OCI-LY7 (cell line): ENCODE measurements around the gene TNS1. TPM values are rescaled to one million over a fixed set of nuclear protein-coding genes. Genes with fewer than 3 reads are reported as not detected.

ENCODE experiments used
- BruUV-seq: library from RNA; stranded (reverse); fragments of 400-500 nt; replicated peaks from 2 replicates; lab custom pipeline; 2021; lab: Mats Ljungman, UMichigan
- CTCF ChIA-PET: fragments of 300-600 bp; sonication (Branson Sonifier 250); formaldehyde crosslinking; loops from one replicate; lab custom pipeline; 2022; ENCODE audit warnings: antibody characterized with exemption; ENCODE audit not compliant: unreplicated experiment; lab: Charles Lee
- POLR2A ChIA-PET: fragments of 300-600 bp; sonication (Branson Sonifier 250); formaldehyde crosslinking; loops from one replicate; lab custom pipeline; 2022; ENCODE audit warnings: antibody characterized with exemption; lab: Charles Lee
- DNase-seq: peaks from one replicate; pipeline ENCODE4 v3.0.0-alpha.2; 2015; ENCODE audit warnings: low spot score
- H2AFZ ChIP-seq: fragments of 200-600 bp; sonication (generic), shearing (Covaris generic); 2 replicates; pipeline ENCODE4 v1.6.1; 2014; ENCODE audit warnings: mild to moderate bottlenecking, antibody characterized with exemption, low read length, moderate library complexity
- H3K27ac ChIP-seq: fragments of 200-600 bp; sonication (generic); 2 replicates; pipeline ENCODE4 v1.5.1; 2014; ENCODE audit warnings: mixed run types, low read depth, mild to moderate bottlenecking, moderate library complexity, low read length, inconsistent platforms; ENCODE audit not compliant: poor library complexity, severe bottlenecking
- H3K36me3 ChIP-seq: fragments of 200-600 bp; sonication (generic); 2 replicates; pipeline ENCODE4 v1.6.1; 2014; ENCODE audit warnings: mild to moderate bottlenecking, antibody characterized with exemption, low read length, moderate library complexity, mixed read lengths; ENCODE audit not compliant: insufficient read depth
- H3K4me1 ChIP-seq: fragments of 200-600 bp; sonication (generic); 2 replicates; pipeline ENCODE4 v1.5.1; 2014; ENCODE audit warnings: mild to moderate bottlenecking, low read length; ENCODE audit not compliant: insufficient read depth, poor library complexity, severe bottlenecking
- H3K4me2 ChIP-seq: fragments of 200-600 bp; sonication (generic); 2 replicates; pipeline ENCODE4 v1.6.1; 2014; ENCODE audit warnings: mild to moderate bottlenecking, low read length
- H3K4me3 ChIP-seq: fragments of 200-600 bp; sonication (generic); 2 replicates; pipeline ENCODE4 v1.5.1; 2014; ENCODE audit warnings: mild to moderate bottlenecking, low read depth, low read length; ENCODE audit not compliant: poor library complexity, severe bottlenecking
- H3K79me2 ChIP-seq: fragments of 200-600 bp; sonication (generic); 2 replicates; pipeline ENCODE4 v1.6.1; 2016; ENCODE audit warnings: low read depth, mild to moderate bottlenecking, low read length, moderate library complexity, mixed read lengths; ENCODE audit not compliant: insufficient read depth
- H3K9me2 ChIP-seq: fragments of 200-600 bp; sonication (generic); 2 replicates; pipeline ENCODE4 v1.6.1; 2016; ENCODE audit warnings: mild to moderate bottlenecking, low read length, mixed read lengths; ENCODE audit not compliant: insufficient read depth
- H3K9me3 ChIP-seq: fragments of 200-600 bp; sonication (generic); 2 replicates; pipeline ENCODE4 v1.6.1; 2014; ENCODE audit warnings: mild to moderate bottlenecking, mixed run types, low read length, mixed read lengths
- H4K20me1 ChIP-seq: fragments of 200-600 bp; sonication (generic); 2 replicates; pipeline ENCODE4 v1.6.1; 2014; ENCODE audit warnings: mild to moderate bottlenecking, antibody characterized with exemption, low read length, moderate library complexity, mixed read lengths; ENCODE audit not compliant: insufficient read depth
- EZH2phosphoT487 ChIP-seq: fragments of 200-600 bp; sonication (generic); IDR thresholded peaks from 2 replicates; pipeline ENCODE4 v1.6.1; 2018; ENCODE audit warnings: low read depth, borderline replicate concordance, mild to moderate bottlenecking, mixed run types, antibody characterized with exemption, low read length, moderate library complexity, mixed read lengths
- intact Hi-C: fragments of 100-400 bp; cut with micrococcal nuclease; formaldehyde crosslinking; loops from one replicate; pipeline ENCODE4 v1.10.0; 2022; ENCODE audit not compliant: unreplicated experiment
- total RNA-seq, 2 experiments: library from RNA; depleted of rRNA in 1 of 2; stranded (reverse); fragments of >200 nt in 1 of 2; shearing (Covaris generic) in 1 of 2; gene quantifications; 2 replicates each; pipeline ENCODE4 v1.2.3, GENCODE V29; 2014 to 2022
- TF ChIP-seq, protein P1 (sequence below): fragments of 200-600 bp; sonication (generic); conservative IDR thresholded peaks from 2 replicates; pipeline ENCODE4 v1.5.1; 2014; ENCODE audit warnings: mild to moderate bottlenecking, antibody characterized with exemption, low read length, moderate library complexity, mixed read lengths

The TNS1 gene
- total RNA-seq, 2 experiments from 2014 or later: not detected

DNA sequence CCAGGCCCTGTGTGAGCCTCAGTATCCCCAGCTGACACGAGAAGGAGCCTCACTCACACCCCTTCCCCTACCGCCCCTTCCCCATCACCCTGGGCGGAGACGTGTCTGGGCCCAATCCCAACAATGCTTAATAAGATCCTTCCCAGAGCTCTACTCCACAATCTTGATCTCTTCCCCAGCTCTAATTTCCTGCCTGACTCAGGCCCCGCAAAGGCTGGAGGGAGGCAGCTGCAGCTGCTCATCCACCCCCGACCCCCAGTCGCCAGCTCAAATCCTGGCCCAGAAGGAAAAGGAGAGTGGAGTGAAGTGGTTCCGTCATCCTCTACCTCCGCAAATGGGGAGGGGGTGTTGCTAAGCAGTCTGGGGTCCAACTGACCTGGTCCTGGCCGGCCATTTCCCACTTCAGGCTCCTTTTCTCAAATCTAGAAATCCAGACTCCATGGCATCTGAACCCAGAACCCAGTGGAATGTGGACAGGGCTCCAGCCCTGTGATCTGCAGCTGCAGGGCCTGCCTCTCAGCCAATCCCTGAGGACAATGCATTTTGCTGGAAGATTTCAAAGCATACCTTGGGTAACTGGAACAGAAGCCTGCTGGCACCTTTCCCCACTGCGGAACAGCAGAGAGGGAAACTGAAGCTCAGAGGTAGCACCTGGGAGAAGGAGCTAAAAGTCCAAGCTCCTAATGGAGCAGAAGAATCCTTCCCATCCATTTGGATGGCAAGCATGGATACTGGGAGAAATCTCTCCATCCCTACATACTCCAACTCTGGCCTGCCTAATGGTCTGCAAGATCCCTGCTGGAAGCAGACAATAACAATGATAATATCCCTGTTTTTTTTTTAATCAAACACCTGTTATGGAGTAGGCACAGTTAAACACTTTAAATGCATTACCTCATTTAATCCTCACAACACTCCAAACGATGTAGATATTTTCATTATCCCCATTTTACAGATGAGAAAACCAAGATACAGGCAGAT, 5.6 kb upstream of the TNS1 start:
- H3K36me3 ChIP-seq: no peaks in the 10 kb centered on the region
- no peak overlapping the region for H3K4me3 ChIP-seq
- H3K27ac ChIP-seq: no peak overlapping the region
- TF ChIP-seq, protein P1, sequence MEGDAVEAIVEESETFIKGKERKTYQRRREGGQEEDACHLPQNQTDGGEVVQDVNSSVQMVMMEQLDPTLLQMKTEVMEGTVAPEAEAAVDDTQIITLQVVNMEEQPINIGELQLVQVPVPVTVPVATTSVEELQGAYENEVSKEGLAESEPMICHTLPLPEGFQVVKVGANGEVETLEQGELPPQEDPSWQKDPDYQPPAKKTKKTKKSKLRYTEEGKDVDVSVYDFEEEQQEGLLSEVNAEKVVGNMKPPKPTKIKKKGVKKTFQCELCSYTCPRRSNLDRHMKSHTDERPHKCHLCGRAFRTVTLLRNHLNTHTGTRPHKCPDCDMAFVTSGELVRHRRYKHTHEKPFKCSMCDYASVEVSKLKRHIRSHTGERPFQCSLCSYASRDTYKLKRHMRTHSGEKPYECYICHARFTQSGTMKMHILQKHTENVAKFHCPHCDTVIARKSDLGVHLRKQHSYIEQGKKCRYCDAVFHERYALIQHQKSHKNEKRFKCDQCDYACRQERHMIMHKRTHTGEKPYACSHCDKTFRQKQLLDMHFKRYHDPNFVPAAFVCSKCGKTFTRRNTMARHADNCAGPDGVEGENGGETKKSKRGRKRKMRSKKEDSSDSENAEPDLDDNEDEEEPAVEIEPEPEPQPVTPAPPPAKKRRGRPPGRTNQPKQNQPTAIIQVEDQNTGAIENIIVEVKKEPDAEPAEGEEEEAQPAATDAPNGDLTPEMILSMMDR: no peak
- no peak for TF ChIP-seq EZH2phosphoT487
- POLR2A ChIA-PET: interaction anchor here (0.6 kb wide), 1 partner anchor 906 kb away, joined by 3 read pairs; no protein-coding TSS in a partner anchor
- no peaks in the 10 kb centered on the region for H3K9me3 ChIP-seq
- H3K9me2 ChIP-seq: no peaks in the 10 kb centered on the region
- H3K79me2 ChIP-seq: no peaks in the 10 kb centered on the region
- no TSS peak for BruUV-seq
- intact Hi-C loops: no loop called here
- no peak for DNase-seq
- no peaks in the 10 kb centered on the region for H3K4me1 ChIP-seq
- H4K20me1 ChIP-seq: no peaks in the 10 kb centered on the region
- no peak overlapping the region for H2AFZ ChIP-seq
- CTCF ChIA-PET: no interaction called here
- no peak overlapping the region for H3K4me2 ChIP-seq

DNA sequence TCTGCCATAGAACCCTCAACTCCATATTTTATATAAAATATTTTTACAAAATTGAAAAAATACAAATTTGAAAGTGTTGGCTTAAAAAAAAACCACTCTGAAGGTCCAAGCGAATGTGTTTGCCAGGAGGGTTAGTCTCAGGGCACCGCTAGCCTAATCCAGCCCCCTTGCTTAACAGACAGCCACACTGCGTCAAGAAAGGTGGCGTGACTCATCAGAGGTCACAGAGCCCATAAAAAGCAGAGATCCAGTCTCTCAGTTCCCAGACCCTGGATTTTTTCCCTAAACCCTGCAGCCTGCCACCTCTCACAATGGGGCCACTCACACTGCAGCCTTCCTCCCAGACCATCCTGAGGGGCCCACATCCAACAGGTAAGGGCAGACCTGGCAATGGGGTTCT, 3.9 kb upstream of the TNS1 start:
- BruUV-seq: no TSS peak
- Histone ChIP-seq H3K9me2 (no peaks in the 10 kb centered on the region), H3K9me3 (no peaks in the 10 kb centered on the region), H3K79me2 (no peaks in the 10 kb centered on the region), H3K4me3 (no peak overlapping the region), H3K27ac (no peak overlapping the region), H4K20me1 (no peaks in the 10 kb centered on the region), H3K4me1 (no peaks in the 10 kb centered on the region), H3K4me2 (no peak overlapping the region), H3K36me3 (no peaks in the 10 kb centered on the region), H2AFZ (no peak overlapping the region)
- TF ChIP-seq, protein P1: no peak
- TF ChIP-seq EZH2phosphoT487: no peak
- ChIA-PET CTCF (no interaction called here), POLR2A (interaction anchor here (0.7 kb wide), 1 partner anchor 14 kb away, joined by 4 read pairs; no protein-coding TSS in a partner anchor)
- no peak for DNase-seq
- intact Hi-C loops: no loop called here

GRCh38 chr2:218005486-218005885, 2.7 kb upstream of the TNS1 start:
- BruUV-seq: no TSS peak
- TF ChIP-seq, protein P1: no peak
- TF ChIP-seq EZH2phosphoT487: no peak

More at GRCh38 chr2:218005486-218005885, 2.7 kb upstream of the TNS1 start:
- H4K20me1 ChIP-seq: no peaks in the 10 kb centered on the region
- H3K27ac ChIP-seq: no peak overlapping the region
- no peaks in the 10 kb centered on the region for H3K36me3 ChIP-seq
- POLR2A ChIA-PET: no interaction called here
- CTCF ChIA-PET: no interaction called here
- H2AFZ ChIP-seq: no peak overlapping the region
- intact Hi-C loops: no loop called here
- H3K79me2 ChIP-seq: no peaks in the 10 kb centered on the region
- no peak for DNase-seq
- H3K9me3 ChIP-seq: no peaks in the 10 kb centered on the region
- no peak overlapping the region for H3K4me2 ChIP-seq
- H3K4me1 ChIP-seq: no peaks in the 10 kb centered on the region
- H3K4me3 ChIP-seq: no peak overlapping the region
- no peaks in the 10 kb centered on the region for H3K9me2 ChIP-seq
